Measurements from ENCODE around the gene KIAA1614.

KIAA1614 gene

DNA sequence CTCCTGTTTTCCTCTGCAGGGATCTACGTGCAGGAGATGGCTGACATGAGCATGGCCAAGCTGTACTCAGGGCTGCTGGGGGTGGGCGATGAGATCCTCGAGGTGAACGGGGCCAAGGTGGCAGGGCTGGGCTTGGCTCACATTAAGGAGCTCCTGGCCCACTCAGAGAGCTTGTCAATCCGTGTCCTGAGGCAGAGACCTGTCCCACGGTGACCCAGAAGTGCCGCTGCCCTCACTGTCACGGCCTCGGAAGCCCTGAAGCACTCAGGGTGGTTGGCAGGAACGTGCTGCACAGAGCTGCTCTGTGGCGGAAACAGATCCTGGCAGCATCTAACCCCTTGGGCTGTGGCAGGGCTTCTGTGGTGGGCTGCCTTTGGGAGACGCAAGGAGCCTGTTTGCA is 37.6 kb downstream of the KIAA1614 start:
- POLR2A ChIA-PET = no interaction called here
- TF ChIP-seq, protein P1, sequence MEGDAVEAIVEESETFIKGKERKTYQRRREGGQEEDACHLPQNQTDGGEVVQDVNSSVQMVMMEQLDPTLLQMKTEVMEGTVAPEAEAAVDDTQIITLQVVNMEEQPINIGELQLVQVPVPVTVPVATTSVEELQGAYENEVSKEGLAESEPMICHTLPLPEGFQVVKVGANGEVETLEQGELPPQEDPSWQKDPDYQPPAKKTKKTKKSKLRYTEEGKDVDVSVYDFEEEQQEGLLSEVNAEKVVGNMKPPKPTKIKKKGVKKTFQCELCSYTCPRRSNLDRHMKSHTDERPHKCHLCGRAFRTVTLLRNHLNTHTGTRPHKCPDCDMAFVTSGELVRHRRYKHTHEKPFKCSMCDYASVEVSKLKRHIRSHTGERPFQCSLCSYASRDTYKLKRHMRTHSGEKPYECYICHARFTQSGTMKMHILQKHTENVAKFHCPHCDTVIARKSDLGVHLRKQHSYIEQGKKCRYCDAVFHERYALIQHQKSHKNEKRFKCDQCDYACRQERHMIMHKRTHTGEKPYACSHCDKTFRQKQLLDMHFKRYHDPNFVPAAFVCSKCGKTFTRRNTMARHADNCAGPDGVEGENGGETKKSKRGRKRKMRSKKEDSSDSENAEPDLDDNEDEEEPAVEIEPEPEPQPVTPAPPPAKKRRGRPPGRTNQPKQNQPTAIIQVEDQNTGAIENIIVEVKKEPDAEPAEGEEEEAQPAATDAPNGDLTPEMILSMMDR (IDR thresholded peaks at IDR 0.05; ENCODE audit: insufficient read depth, low read length, missing control alignments) = no peak
- no peak overlapping the region for H3K4me3 ChIP-seq (ENCODE audit: low read depth, low read length)
- CTCF ChIA-PET = no interaction called here
- no peak for DNase-seq (ENCODE audit: low read depth, low spot score)

DNA sequence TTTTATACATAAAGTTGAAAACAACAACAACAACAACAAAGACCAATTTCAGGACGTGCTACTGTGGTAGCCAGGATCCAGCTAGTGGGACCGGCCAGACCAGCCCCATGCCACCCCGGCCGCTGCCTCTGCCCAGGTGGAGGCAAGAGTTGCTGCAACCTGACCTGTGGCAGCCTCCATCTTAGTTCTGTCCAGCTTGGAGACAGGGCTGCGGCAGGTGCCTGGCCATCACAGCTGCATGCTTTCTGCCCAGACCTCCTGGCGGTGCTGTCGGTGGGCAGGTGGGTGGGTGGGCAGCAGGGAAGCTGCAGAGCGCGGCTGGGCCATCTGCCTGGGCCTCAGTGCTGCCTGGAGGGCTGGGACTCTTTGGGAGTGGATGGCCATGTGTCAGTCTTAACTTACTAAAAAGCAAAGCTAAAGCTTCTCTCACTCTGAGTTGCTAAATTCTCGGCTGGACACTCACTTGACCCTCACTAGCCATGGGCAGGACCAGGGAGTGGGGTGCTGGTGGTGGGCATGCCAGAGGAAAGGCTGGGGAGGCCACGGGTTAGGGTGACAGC is 38.6 kb downstream of the KIAA1614 start:
- ChIA-PET CTCF (interaction anchor here (0.6 to 1.2 kb wide), 2 partner anchors 191 to 436 kb away, joined by 3 read pairs; no protein-coding TSS in a partner anchor), POLR2A (no interaction called here)
- no peak overlapping the region for H3K4me3 ChIP-seq (ENCODE audit: low read depth, low read length)
- TF ChIP-seq, protein P1 (IDR thresholded peaks at IDR 0.05; ENCODE audit: insufficient read depth, low read length, missing control alignments) = no peak
- no peak for DNase-seq (ENCODE audit: low read depth, low spot score)

DNA sequence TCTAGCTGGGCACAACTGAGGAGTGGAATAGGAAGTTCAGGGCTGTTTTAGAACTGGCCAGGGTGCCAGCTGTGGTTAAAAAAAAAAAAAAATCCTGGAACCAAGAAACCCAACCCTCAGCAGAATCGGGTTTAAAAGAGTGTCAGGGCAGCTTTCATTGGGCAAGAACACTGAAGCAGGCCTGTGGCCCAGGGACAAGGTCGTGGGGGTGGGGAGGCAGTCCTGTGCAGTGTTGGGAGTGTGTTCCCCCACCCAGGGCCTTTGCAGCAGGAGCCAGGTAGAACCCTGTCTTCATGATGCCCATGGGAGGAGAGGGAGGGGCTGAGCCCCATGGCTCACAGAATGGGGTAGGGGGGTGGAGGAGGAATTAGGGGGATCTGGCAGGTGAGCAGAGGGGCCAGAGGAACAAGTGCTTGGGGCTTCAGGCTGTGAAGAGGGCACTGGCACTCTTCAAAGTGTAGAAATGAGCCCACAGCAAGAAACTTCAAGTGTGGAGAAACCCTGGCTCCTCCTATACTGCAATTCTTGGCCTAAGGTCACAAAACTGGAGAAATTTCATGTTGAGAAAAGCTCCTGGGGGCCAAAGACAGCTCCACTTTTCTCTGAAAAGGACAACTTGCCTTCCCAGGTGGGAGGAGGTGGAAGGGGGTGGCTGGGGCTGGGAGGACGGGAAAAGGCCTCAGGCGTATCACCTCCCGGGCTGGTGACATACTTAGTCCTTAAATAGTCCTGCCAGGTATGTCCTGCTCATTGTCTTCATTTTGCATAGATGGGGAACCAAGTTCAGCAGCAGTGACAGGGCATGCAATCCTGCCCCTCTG is 39.3 kb downstream of the KIAA1614 start:
- no peak for DNase-seq (ENCODE audit: low read depth, low spot score)
- no peak overlapping the region for H3K4me3 ChIP-seq (ENCODE audit: low read depth, low read length)
- TF ChIP-seq, protein P1 (IDR thresholded peaks at IDR 0.05; ENCODE audit: insufficient read depth, low read length, missing control alignments) = no peak
- CTCF ChIA-PET = interaction anchor here (0.6 to 1.7 kb wide), 5 partner anchors 39 to 437 kb away, joined by 3 to 8 read pairs (median 3); partner anchors contain the start of gene KIAA1614
- POLR2A ChIA-PET = no interaction called here

DNA sequence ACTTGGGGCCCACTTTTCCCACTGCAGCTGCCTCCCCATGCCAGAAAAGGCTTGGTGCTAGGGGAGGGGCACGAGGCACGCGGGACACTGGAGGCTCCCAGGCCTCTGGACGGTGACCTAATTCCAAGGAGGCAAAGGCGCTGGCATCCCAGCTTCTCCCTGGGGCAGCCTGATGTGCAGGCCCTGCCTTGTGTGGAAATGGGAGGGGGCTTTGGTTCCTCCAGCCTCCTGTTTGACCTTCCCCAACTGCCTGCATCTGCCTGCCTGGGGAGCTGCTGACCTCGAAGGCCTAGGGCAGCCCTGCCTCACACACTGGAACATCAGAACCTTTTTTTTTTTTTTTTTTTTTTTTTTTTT is 39.9 kb downstream of the KIAA1614 start:
- ChIA-PET CTCF (interaction anchor here (0.9 to 1.7 kb wide), 6 partner anchors 9 to 190 kb away, joined by 3 to 8 read pairs (median 3); partner anchors contain the start of gene KIAA1614), POLR2A (no interaction called here)
- TF ChIP-seq, protein P1 (IDR thresholded peaks at IDR 0.05; ENCODE audit: insufficient read depth, low read length, missing control alignments) = no peak
- H3K4me3 ChIP-seq (ENCODE audit: low read depth, low read length) = no peak overlapping the region
- DNase-seq (ENCODE audit: low read depth, low spot score) = no peak

DNA sequence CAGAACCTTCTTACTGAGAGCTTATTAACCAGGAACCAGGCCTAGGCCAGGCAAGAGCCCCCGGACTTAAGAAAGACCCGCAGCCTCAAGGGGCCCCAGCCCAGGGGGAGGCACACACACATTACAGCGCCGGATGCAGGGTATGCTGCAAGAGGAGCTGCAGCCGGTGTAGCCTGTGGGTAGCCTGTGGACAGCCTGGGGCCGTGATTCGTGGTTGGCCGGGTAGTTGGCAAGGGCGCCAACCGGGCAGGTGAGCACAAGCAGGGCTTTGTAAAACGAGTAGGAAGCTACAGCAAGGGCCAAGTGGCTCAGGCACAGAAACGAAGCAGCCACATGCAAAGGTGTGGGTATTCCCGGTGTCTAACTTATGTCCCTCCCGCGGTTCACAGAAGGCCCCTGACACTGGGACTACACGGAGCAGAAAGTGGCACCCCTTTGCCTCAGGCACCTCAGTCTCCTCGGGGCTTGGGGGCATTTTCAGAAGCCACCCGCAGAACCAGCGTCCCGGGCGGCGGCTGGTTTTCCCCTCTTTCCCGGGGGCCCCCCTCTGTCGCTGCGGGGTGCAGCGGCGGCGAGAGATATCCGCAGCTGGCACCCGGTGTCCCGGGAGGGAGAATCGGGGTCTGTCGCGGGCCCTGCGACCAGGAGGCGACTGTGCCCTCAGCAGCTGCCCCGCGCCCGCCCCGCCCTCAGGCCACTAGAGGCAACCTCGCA is 40.8 kb downstream of the KIAA1614 start:
- DNase-seq (ENCODE audit: low read depth, low spot score) = no peak
- POLR2A ChIA-PET = interaction anchor here (0.9 kb wide), 1 partner anchor 69 kb away, joined by 4 read pairs; the partner anchor contains the start of gene STX6
- H3K4me3 ChIP-seq (ENCODE audit: low read depth, low read length) = peak overlapping the region; percentile 57
- CTCF ChIA-PET = interaction anchor here (0.9 to 1.7 kb wide), 6 partner anchors 8 to 190 kb away, joined by 3 to 8 read pairs (median 3); partner anchors contain the start of gene KIAA1614
- TF ChIP-seq, protein P1 (IDR thresholded peaks at IDR 0.05; ENCODE audit: insufficient read depth, low read length, missing control alignments) = no peak

Measured in AG04449 (cell line).